GM21717 (cell line): ENCODE results near the gene NPAS4.

Experiments
- ATAC-seq: cut with Tn5 transposase; IDR thresholded peaks from one replicate; pipeline ENCODE4 v1.9.1; 2021; ENCODE audit warnings: mild to moderate bottlenecking, moderate library complexity; ENCODE audit not compliant: unreplicated experiment

Gene NPAS4

DNA sequence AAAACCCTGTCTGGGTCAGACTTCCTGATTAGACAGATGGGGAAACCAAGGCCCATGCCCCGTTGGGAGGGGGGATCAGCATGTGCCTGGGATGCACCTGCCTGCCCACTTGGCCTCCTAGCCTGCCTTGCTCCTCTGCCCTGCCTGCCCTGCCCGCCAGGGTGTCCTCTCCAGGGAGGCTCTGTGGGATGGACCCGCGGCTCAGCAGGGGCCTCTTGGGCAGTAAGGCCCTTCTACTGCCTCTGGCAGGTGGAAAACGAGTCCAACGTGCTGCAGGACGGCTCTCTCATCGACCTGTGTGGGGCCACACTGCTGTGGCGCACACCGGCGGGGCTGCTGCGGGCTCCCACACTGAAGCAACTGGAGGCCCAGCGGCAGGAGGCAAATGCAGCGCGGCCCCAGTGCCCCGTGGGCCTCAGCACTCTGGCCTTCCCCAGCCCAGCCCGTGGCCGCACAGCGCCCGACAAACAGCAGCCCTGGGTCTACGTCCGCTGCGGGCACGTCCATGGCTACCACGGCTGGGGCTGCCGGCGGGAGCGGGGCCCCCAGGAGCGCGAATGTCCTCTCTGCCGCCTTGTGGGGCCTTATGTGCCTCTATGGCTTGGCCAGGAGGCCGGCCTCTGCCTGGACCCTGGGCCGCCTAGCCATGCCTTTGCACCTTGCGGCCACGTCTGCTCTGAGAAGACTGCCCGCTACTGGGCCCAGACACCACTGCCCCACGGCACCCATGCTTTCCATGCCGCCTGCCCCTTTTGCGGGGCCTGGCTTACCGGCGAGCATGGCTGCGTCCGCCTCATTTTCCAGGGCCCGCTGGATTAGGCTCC, 54.7 kb downstream of the NPAS4 start:
- ATAC-seq: no peak
